ENCODE measurements around the gene CD96.
A peak's percentile ranks its signal among the peaks of the same experiment; 100 is the strongest.
"Not testable (repeated sequence)": the region's sequence is repeated elsewhere in the genome, so short reads cannot be mapped to it uniquely, and the experiment has no call there.

Gene CD96

GRCh38 chr3:111541911-111542483 is at the start of gene CD96:
TSS of gene CD96 (plus strand) at chr3:111542197. CDS start at chr3:111542249, 52 bp downstream.
- DNase-seq (ENCODE audit: low read depth in 2 of 2), result peak; percentile 43 to 57

GRCh38 chr3:111493276-111493675 is 48.7 kb upstream of the CD96 start:
- no peak for DNase-seq (ENCODE audit: low read depth in 2 of 2)

- no peak for DNase-seq (ENCODE audit: low read depth in 2 of 2)
These were observed 45.0 kb upstream of the CD96 start for GRCh38 chr3:111496894-111497559.

- DNase-seq (ENCODE audit: low read depth in 2 of 2), result no peak
These were observed 44.0 kb upstream of the CD96 start for GRCh38 chr3:111498022-111498421.

- no peak for DNase-seq (ENCODE audit: low read depth in 2 of 2)
These were observed 35.6 kb upstream of the CD96 start for GRCh38 chr3:111506435-111506834.

- DNase-seq (ENCODE audit: low read depth in 2 of 2), result no peak
These were observed 32.7 kb upstream of the CD96 start for GRCh38 chr3:111509308-111509707.

- no peak for DNase-seq (ENCODE audit: low read depth in 2 of 2)
These were observed 24.2 kb upstream of the CD96 start for GRCh38 chr3:111517801-111518200.

- no peak for DNase-seq (ENCODE audit: low read depth in 2 of 2)
These were observed 22.7 kb upstream of the CD96 start for GRCh38 chr3:111519178-111519855.

- DNase-seq (ENCODE audit: low read depth in 2 of 2), result no peak
These were observed 20.1 kb upstream of the CD96 start for GRCh38 chr3:111521891-111522290.

GRCh38 chr3:111524486-111524885 is 17.5 kb upstream of the CD96 start:
- DNase-seq (ENCODE audit: low read depth in 2 of 2), result not testable (repeated sequence)

- DNase-seq (ENCODE audit: low read depth in 2 of 2), result no peak
These were observed 10.6 kb upstream of the CD96 start for GRCh38 chr3:111531446-111531845.

- DNase-seq (ENCODE audit: low read depth in 2 of 2), result no peak
These were observed 7.3 kb upstream of the CD96 start for GRCh38 chr3:111534701-111535100.

- no peak for DNase-seq (ENCODE audit: low read depth in 2 of 2)
These were observed 3.9 kb upstream of the CD96 start for GRCh38 chr3:111538111-111538510.

- no peak for DNase-seq (ENCODE audit: low read depth in 2 of 2)
These were observed 3.3 kb upstream of the CD96 start for GRCh38 chr3:111538681-111539083.

GRCh38 chr3:111539351-111540331 is 2.4 kb upstream of the CD96 start:
- DNase-seq (ENCODE audit: low read depth in 2 of 2), result peak; percentile 33 to 43

- DNase-seq (ENCODE audit: low read depth in 2 of 2), result no peak
These were observed 606 bp upstream of the CD96 start for GRCh38 chr3:111541391-111541790.

GRCh38 chr3:111542611-111543300 is 759 bp downstream of the CD96 start:
- no peak for DNase-seq (ENCODE audit: low read depth in 2 of 2)

GRCh38 chr3:111545349-111545748 is 3.4 kb downstream of the CD96 start:
- no peak for DNase-seq (ENCODE audit: low read depth in 2 of 2)

- peak in 1 of 2 donors; percentile 11 for DNase-seq (ENCODE audit: low read depth in 2 of 2)
These were observed 5.6 kb downstream of the CD96 start for GRCh38 chr3:111547631-111548030.

GRCh38 chr3:111548092-111548491 is 6.1 kb downstream of the CD96 start:
- DNase-seq (ENCODE audit: low read depth in 2 of 2), result no peak

- no peak for DNase-seq (ENCODE audit: low read depth in 2 of 2)
These were observed 6.8 kb downstream of the CD96 start for GRCh38 chr3:111548756-111549155.
